ENCODE data around the gene GAB4. TPM values are rescaled to one million over a fixed set of nuclear protein-coding genes. Genes with fewer than 3 reads are reported as not detected.

Gene GAB4
- total and polyA plus RNA-seq, 2 experiments from 2014 or later, result 1.5 to 1.7 TPM

DNA sequence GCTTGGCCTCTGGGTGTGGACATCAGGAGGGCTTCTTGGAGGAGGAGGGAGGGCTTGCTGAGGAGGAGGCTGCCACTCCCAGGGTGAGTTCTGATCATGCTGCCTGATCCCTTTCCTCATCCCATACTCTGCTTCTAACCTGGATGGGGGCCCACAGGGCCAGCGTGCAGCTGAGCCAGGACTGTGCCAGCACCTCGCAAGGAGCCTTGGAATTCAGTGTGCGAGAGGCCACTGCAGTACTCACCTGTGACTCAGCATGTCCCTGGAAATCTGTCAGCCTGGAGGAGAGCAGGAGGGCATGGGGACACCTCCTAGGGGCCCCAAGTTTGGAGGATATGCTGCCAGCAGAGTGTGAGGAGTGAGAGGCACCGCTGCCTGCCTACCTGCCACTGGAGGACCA lies 4.2 kb upstream of the GAB4 start (continued):
- TF ChIP-seq, protein P1, sequence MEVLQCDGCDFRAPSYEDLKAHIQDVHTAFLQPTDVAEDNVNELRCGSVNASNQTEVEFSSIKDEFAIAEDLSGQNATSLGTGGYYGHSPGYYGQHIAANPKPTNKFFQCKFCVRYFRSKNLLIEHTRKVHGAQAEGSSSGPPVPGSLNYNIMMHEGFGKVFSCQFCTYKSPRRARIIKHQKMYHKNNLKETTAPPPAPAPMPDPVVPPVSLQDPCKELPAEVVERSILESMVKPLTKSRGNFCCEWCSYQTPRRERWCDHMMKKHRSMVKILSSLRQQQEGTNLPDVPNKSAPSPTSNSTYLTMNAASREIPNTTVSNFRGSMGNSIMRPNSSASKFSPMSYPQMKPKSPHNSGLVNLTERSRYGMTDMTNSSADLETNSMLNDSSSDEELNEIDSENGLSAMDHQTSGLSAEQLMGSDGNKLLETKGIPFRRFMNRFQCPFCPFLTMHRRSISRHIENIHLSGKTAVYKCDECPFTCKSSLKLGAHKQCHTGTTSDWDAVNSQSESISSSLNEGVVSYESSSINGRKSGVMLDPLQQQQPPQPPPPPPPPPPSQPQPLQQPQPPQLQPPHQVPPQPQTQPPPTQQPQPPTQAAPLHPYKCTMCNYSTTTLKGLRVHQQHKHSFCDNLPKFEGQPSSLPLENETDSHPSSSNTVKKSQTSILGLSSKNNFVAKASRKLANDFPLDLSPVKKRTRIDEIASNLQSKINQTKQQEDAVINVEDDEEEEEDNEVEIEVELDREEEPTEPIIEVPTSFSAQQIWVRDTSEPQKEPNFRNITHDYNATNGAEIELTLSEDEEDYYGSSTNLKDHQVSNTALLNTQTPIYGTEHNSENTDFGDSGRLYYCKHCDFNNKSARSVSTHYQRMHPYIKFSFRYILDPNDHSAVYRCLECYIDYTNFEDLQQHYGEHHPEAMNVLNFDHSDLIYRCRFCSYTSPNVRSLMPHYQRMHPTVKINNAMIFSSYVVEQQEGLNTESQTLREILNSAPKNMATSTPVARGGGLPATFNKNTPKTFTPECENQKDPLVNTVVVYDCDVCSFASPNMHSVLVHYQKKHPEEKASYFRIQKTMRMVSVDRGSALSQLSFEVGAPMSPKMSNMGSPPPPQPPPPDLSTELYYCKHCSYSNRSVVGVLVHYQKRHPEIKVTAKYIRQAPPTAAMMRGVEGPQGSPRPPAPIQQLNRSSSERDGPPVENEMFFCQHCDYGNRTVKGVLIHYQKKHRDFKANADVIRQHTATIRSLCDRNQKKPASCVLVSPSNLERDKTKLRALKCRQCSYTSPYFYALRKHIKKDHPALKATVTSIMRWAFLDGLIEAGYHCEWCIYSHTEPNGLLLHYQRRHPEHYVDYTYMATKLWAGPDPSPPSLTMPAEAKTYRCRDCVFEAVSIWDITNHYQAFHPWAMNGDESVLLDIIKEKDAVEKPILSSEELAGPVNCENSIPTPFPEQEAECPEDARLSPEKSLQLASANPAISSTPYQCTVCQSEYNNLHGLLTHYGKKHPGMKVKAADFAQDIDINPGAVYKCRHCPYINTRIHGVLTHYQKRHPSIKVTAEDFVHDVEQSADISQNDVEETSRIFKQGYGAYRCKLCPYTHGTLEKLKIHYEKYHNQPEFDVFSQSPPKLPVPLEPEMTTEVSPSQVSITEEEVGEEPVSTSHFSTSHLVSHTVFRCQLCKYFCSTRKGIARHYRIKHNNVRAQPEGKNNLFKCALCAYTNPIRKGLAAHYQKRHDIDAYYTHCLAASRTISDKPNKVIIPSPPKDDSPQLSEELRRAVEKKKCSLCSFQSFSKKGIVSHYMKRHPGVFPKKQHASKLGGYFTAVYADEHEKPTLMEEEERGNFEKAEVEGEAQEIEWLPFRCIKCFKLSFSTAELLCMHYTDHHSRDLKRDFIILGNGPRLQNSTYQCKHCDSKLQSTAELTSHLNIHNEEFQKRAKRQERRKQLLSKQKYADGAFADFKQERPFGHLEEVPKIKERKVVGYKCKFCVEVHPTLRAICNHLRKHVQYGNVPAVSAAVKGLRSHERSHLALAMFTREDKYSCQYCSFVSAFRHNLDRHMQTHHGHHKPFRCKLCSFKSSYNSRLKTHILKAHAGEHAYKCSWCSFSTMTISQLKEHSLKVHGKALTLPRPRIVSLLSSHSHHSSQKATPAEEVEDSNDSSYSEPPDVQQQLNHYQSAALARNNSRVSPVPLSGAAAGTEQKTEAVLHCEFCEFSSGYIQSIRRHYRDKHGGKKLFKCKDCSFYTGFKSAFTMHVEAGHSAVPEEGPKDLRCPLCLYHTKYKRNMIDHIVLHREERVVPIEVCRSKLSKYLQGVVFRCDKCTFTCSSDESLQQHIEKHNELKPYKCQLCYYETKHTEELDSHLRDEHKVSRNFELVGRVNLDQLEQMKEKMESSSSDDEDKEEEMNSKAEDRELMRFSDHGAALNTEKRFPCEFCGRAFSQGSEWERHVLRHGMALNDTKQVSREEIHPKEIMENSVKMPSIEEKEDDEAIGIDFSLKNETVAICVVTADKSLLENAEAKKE (CRISPR knock-in tag; IDR thresholded peaks at IDR 0.05), result no peak
- TF ChIP-seq POLR2AphosphoS5 (IDR thresholded peaks at IDR 0.05; ENCODE audit: low read depth) (no peak), ZNF114 (CRISPR knock-in tag; IDR thresholded peaks at IDR 0.05) (no peak)

DNA sequence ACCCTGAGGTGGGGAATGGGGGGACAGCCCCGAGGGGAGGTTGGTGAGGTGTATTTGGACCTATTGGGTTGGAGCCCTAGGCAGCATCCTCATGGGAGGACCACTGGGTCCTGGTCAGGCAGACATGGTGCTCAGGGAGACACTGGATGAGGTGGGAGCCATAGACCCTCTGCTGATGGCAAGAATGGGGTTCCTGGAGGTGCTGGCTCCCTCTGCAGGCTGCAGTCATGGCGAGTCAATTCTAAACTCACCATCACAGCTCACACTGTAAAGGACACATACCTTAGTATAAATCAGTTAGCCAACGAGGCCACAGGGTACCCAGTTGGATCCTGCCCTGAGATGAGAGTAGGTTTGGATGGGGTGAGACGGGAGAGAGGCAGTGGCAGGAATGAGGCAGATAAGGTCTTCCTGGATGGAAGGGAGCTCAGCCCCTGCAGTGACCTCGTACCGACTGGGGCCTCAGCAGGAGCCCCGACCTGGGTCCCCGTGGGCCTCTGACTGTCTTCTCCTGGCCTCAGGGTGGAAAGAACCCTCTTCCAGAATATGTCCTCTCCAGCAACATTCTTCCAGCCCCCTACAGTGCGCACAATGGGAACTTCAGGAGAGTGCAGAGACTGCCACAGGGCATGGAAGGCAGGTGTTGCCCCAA lies 1.7 kb upstream of the GAB4 start:
- ATAC-seq, result peak; percentile 68

More for the DNA sequence above, 1.7 kb upstream of the GAB4 start:
- DNase-seq (ENCODE audit: low spot score), result peak; percentile 56
- no peak overlapping the region for H3K4me3 ChIP-seq
- Mint-ChIP-seq H3K27me3 (ENCODE audit: insufficient read depth, low read depth, poor library complexity) (peaks cover 34% of the 10 kb centered on the region), H3K9me3 (peaks cover 88% of the 10 kb centered on the region), H3K27ac (no peak overlapping the region), H3K4me1 (no peaks in the 10 kb centered on the region), H3K4me3 (no peak overlapping the region), H3K36me3 (ENCODE audit: low read depth) (peaks cover under 1% of the 10 kb centered on the region; the same call in 2 of the 3 replicates)
- no peaks in the 10 kb centered on the region; the same call in 1 of the 2 replicates for H4K20me1 ChIP-seq (replicated peaks; ENCODE audit: insufficient read depth)
- H3F3A ChIP-seq (replicated peaks; ENCODE audit: low read depth), result no peaks in the 10 kb centered on the region
- H3K36me3 ChIP-seq (ENCODE audit: insufficient read depth), result no peaks in the 10 kb centered on the region
- no peak overlapping the region for H3K4me2 ChIP-seq
- no peak for TF ChIP-seq CREB1 (CRISPR knock-in tag; IDR thresholded peaks at IDR 0.05; ENCODE audit: low read depth)
- TF ChIP-seq, protein P2, sequence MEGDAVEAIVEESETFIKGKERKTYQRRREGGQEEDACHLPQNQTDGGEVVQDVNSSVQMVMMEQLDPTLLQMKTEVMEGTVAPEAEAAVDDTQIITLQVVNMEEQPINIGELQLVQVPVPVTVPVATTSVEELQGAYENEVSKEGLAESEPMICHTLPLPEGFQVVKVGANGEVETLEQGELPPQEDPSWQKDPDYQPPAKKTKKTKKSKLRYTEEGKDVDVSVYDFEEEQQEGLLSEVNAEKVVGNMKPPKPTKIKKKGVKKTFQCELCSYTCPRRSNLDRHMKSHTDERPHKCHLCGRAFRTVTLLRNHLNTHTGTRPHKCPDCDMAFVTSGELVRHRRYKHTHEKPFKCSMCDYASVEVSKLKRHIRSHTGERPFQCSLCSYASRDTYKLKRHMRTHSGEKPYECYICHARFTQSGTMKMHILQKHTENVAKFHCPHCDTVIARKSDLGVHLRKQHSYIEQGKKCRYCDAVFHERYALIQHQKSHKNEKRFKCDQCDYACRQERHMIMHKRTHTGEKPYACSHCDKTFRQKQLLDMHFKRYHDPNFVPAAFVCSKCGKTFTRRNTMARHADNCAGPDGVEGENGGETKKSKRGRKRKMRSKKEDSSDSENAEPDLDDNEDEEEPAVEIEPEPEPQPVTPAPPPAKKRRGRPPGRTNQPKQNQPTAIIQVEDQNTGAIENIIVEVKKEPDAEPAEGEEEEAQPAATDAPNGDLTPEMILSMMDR (conservative IDR thresholded peaks at IDR 0.05; ENCODE audit: low read depth in 2 of 2), result peak; percentile 45 to 58
- no peak for TF ChIP-seq ZNF114 (CRISPR knock-in tag; IDR thresholded peaks at IDR 0.05)
- TF ChIP-seq NANOG (IDR thresholded peaks at IDR 0.05; ENCODE audit: borderline replicate concordance), result no peak
- TF ChIP-seq ZNF331 (CRISPR knock-in tag; IDR thresholded peaks at IDR 0.05; ENCODE audit: low read depth), result no peak
- H3K27ac ChIP-seq (ENCODE audit: low read depth), result no peak overlapping the region
- no peaks in the 10 kb centered on the region for H3K4me1 ChIP-seq (ENCODE audit: insufficient read depth)
- H3K9me2 ChIP-seq (ENCODE audit: insufficient read depth), result no peaks in the 10 kb centered on the region
- H3K27me3 ChIP-seq (ENCODE audit: insufficient read depth), result peaks cover 58% of the 10 kb centered on the region
- H2AFZ ChIP-seq, result no peak overlapping the region
- H3K79me2 ChIP-seq (replicated peaks; ENCODE audit: insufficient read depth), result no peaks in the 10 kb centered on the region
